ENCODE results near the gene PHF3.

Gene PHF3

GRCh38 chr6:63739094-63739687 lies 103.6 kb downstream of the PHF3 start:
- TF ChIP-seq FOXP2 (optimal IDR thresholded peaks at IDR 0.05; ENCODE audit: borderline replicate concordance, extremely low read depth, extremely low read length, insufficient read depth) (no peak), TAF1 (IDR thresholded peaks at IDR 0.05; ENCODE audit: borderline replicate concordance, insufficient read depth, low read length) (no peak), POLR2AphosphoS5 (IDR thresholded peaks at IDR 0.05; ENCODE audit: low read depth, low read length) (no peak), SIN3A (IDR thresholded peaks at IDR 0.05; ENCODE audit: borderline replicate concordance, insufficient read depth, low read length) (no peak)
- TF ChIP-seq, protein P1, sequence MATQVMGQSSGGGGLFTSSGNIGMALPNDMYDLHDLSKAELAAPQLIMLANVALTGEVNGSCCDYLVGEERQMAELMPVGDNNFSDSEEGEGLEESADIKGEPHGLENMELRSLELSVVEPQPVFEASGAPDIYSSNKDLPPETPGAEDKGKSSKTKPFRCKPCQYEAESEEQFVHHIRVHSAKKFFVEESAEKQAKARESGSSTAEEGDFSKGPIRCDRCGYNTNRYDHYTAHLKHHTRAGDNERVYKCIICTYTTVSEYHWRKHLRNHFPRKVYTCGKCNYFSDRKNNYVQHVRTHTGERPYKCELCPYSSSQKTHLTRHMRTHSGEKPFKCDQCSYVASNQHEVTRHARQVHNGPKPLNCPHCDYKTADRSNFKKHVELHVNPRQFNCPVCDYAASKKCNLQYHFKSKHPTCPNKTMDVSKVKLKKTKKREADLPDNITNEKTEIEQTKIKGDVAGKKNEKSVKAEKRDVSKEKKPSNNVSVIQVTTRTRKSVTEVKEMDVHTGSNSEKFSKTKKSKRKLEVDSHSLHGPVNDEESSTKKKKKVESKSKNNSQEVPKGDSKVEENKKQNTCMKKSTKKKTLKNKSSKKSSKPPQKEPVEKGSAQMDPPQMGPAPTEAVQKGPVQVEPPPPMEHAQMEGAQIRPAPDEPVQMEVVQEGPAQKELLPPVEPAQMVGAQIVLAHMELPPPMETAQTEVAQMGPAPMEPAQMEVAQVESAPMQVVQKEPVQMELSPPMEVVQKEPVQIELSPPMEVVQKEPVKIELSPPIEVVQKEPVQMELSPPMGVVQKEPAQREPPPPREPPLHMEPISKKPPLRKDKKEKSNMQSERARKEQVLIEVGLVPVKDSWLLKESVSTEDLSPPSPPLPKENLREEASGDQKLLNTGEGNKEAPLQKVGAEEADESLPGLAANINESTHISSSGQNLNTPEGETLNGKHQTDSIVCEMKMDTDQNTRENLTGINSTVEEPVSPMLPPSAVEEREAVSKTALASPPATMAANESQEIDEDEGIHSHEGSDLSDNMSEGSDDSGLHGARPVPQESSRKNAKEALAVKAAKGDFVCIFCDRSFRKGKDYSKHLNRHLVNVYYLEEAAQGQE (IDR thresholded peaks at IDR 0.05; ENCODE audit: insufficient read depth in 1 of 2, low read depth in 2 of 2, low read length in 2 of 2) = no peak

DNA sequence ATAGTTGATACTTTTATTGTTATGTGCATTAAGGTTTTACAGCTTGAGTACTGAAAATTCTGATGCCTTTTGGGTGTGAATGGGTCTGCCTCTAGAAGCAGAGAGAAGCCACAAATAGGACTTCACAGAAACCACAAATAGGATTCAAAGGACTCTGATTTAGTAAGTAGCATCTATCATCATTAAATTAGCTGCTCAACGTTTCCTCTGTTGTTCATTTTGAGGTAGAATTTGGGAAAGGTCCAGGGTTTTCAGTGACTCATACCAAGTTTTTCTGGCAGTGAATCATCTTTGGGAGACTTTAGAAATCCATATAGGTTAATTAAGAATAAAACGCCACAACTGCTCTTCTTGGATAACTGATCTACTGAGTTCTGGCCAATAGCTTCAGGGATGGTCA lies 105.1 kb downstream of the PHF3 start:
- no peak for TF ChIP-seq SIN3A (IDR thresholded peaks at IDR 0.05; ENCODE audit: borderline replicate concordance, insufficient read depth, low read length)
- TF ChIP-seq FOXP2 (optimal IDR thresholded peaks at IDR 0.05; ENCODE audit: borderline replicate concordance, extremely low read depth, extremely low read length, insufficient read depth) = no peak
- TF ChIP-seq, protein P1 (IDR thresholded peaks at IDR 0.05; ENCODE audit: insufficient read depth in 1 of 2, low read depth in 2 of 2, low read length in 2 of 2) = no peak
- TF ChIP-seq POLR2AphosphoS5 (IDR thresholded peaks at IDR 0.05; ENCODE audit: low read depth, low read length) = no peak
- no peak for TF ChIP-seq TAF1 (IDR thresholded peaks at IDR 0.05; ENCODE audit: borderline replicate concordance, insufficient read depth, low read length)

DNA sequence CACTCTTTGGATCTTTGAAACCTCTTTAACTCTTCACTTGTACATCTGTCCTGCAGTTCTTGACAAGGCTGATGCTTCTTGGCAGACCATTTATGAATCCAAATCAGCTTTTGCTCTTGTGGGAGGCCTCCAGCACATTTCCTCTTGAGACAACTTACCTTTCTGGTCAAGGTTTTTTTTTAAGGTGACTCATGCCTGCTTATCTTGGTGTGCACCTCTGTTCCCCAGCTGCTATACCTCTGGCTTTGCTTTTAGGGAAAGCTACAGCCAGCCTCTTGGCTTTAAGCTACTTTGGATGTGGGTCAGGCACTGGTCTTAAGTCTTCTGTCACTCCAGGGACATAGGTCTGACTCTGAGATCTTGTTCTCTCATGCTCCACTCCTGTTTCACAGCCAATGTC lies 106.5 kb downstream of the PHF3 start:
- TF ChIP-seq POLR2AphosphoS5 (IDR thresholded peaks at IDR 0.05; ENCODE audit: low read depth, low read length) = no peak
- no peak for TF ChIP-seq TAF1 (IDR thresholded peaks at IDR 0.05; ENCODE audit: borderline replicate concordance, insufficient read depth, low read length)
- TF ChIP-seq FOXP2 (optimal IDR thresholded peaks at IDR 0.05; ENCODE audit: borderline replicate concordance, extremely low read depth, extremely low read length, insufficient read depth) = no peak
- TF ChIP-seq, protein P1 (IDR thresholded peaks at IDR 0.05; ENCODE audit: insufficient read depth in 1 of 2, low read depth in 2 of 2, low read length in 2 of 2) = no peak
- no peak for TF ChIP-seq SIN3A (IDR thresholded peaks at IDR 0.05; ENCODE audit: borderline replicate concordance, insufficient read depth, low read length)

- TF ChIP-seq FOXP2 (optimal IDR thresholded peaks at IDR 0.05; ENCODE audit: borderline replicate concordance, extremely low read depth, extremely low read length, insufficient read depth) (no peak), SIN3A (IDR thresholded peaks at IDR 0.05; ENCODE audit: borderline replicate concordance, insufficient read depth, low read length) (no peak), TAF1 (IDR thresholded peaks at IDR 0.05; ENCODE audit: borderline replicate concordance, insufficient read depth, low read length) (no peak), POLR2AphosphoS5 (IDR thresholded peaks at IDR 0.05; ENCODE audit: low read depth, low read length) (no peak)
- TF ChIP-seq, protein P1 (IDR thresholded peaks at IDR 0.05; ENCODE audit: insufficient read depth in 1 of 2, low read depth in 2 of 2, low read length in 2 of 2) = no peak
Observed at GRCh38 chr6:63743691-63744090, 108.1 kb downstream of the PHF3 start.
